Measurements from ENCODE around the gene PRODH2.
"Not testable (repeated sequence)": the region's sequence is repeated elsewhere in the genome, so short reads cannot be mapped to it uniquely, and the experiment has no call there.

Gene PRODH2

GRCh38 chr19:35843676-35844481 is 31.2 kb upstream of the PRODH2 start:
- DNase-seq, result peak in 1 of 2 experiments; percentile 41

- DNase-seq, result no peak
These were observed 30.1 kb upstream of the PRODH2 start for GRCh38 chr19:35842666-35843272.

- no peak for DNase-seq
These were observed 29.4 kb upstream of the PRODH2 start for GRCh38 chr19:35841961-35842595.

GRCh38 chr19:35836096-35836495 is 23.5 kb upstream of the PRODH2 start:
- DNase-seq, result not testable (repeated sequence)

- no peak for DNase-seq
These were observed 21.3 kb upstream of the PRODH2 start for GRCh38 chr19:35833972-35834371.

GRCh38 chr19:35832054-35832453 is 19.4 kb upstream of the PRODH2 start:
- DNase-seq, result no peak

- DNase-seq, result no peak
These were observed 18.3 kb upstream of the PRODH2 start for GRCh38 chr19:35830986-35831385.

- DNase-seq, result peak; percentile 60 to 64
These were observed 16.2 kb upstream of the PRODH2 start for GRCh38 chr19:35828692-35829301.

- DNase-seq, result no peak
These were observed 11.5 kb upstream of the PRODH2 start for GRCh38 chr19:35824150-35824549.

GRCh38 chr19:35822579-35822978 is 9.9 kb upstream of the PRODH2 start:
- DNase-seq, result no peak

GRCh38 chr19:35818445-35818844 is 5.8 kb upstream of the PRODH2 start:
- DNase-seq, result no peak

GRCh38 chr19:35816846-35817245 is 4.2 kb upstream of the PRODH2 start:
- DNase-seq, result no peak

GRCh38 chr19:35816262-35816661 is 3.6 kb upstream of the PRODH2 start:
- no peak for DNase-seq

GRCh38 chr19:35813043-35813890 is 622 bp upstream of the PRODH2 start:
- no peak for DNase-seq

- no peak for DNase-seq
These were observed 1.1 kb downstream of the PRODH2 start for GRCh38 chr19:35811317-35812219.

- no peak for DNase-seq
These were observed 5.0 kb downstream of the PRODH2 start for GRCh38 chr19:35807633-35808032.

- no peak for DNase-seq
These were observed 6.0 kb downstream of the PRODH2 start for GRCh38 chr19:35806597-35806996.

GRCh38 chr19:35805526-35806102 is 7.0 kb downstream of the PRODH2 start:
- no peak for DNase-seq

GRCh38 chr19:35801828-35802227 is 10.8 kb downstream of the PRODH2 start:
- DNase-seq, result no peak

- peak; percentile 18 to 25 for DNase-seq
These were observed 15.0 kb downstream of the PRODH2 start for GRCh38 chr19:35797663-35798062.
